Fibroblast of peridontal ligament (primary cell): ENCODE results near the gene CDON.

Experiments used
- DNase-seq: peaks from one replicate; pipeline ENCODE4 v3.0.0-alpha.2; 2010; ENCODE audit errors: extremely low read depth

Gene CDON

GRCh38 chr11:125944350-125945010 is 118.2 kb downstream of the CDON start:
- no peak for DNase-seq

DNA sequence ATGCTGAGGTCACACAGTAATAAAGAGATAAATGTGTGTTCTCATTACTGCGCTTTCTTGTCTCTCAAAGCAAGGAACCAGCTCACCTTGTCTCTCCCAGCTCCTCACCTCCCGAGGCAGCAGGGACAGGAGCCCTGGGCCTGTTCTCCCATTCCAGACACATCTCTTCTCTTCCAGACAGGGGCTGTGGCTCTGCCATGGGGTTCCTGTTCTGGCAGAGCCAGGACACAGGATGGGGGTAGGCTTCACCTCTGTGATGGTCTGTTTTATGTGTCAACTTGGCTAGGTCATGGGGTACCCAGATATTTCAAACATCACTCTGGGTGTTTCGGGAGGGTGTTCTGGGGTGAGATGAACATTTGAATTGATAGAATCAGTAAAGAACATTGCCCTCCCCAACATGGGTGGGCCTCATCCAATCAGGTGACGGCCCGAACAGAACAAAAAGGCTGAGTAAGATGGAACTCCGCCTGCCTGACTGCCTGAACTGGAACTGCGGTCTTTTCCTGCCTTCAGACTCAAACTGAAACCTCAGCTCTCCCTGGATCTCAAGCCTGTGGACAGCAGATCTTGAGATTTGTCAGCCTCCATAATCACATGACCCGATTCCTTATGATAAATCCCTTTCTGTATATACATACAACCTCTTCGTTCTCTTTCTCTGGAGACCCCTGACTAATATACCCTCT is 118.9 kb downstream of the CDON start:
- DNase-seq = no peak

DNA sequence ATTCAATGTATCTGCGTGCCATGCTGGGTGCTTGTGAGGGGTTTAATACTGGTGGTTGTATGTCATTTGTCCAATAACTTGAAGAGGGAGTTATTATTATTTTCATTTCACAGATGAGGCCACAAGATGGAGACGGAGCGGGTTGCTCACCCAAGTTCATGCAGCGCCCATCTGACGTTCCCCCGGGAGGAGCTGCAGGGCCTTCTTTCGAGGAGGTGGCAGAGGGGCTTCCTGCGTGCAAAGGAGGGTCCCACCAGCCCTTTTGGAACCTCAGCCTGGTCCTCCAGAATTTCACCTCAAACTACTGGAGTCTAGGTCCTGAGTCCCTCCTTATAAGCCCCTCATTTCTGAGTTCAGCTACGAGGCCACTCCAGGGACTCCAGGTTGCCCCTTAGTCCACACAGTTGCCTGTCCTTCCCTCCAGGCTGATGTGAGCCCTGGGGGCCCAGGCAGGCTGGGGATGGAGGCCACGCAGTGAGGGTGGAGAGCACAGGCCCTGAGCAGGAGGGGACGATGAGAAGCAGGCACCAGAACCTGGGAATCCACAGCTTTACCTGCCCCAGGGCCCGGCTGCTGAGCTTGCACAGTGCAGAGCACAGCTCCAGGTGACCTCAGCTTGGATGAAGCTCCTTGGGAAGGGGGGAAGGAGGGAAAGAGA is 119.8 kb downstream of the CDON start:
- DNase-seq = no peak

DNA sequence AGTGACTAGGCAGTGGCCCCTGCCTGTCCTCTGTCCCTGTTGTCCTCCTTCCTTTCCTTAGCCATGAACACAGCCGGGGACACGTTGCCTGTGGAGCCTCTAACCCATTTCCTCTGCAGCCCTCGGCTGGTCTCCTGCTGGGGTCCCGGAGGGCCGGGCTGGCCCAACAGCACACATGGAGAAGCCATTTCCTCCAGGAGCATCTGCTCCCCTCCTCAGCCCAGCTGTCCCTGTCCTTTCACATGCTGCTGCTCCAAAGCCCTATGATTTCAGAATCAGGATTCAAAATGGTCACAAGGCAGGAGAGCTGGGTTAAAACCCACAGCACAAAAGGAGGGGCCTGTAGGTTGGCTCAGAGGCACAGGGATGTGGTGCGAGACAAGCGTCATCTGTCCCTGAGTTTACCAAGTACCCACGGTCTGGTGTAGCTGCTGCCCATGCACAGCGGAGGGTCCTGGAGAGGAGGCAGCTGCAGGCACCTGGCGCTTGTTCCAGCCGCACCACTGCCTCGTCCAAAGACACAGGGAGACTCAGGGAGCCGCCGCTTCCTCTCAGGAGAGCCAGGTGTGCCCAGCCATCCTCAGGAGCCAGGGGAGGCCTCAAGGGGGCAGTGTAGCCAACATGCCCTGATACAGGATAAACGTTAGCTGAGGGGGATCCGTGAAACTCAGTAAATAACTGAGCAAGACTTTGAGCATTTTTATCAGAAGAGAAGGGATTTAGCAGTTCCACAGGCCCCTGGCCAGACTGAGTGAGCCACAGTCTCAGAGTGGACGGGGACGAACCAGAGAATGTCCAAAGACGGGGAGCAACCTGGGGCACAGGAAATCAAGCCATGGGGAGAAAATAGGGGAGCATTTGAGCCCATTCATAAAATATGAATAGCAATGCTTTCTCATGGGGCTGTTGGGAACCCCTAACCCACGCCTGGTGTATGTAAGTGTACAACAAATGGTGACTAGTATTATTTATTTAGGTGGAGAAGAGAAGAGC is 120.8 kb downstream of the CDON start:
- peak; percentile 8 for DNase-seq

DNA sequence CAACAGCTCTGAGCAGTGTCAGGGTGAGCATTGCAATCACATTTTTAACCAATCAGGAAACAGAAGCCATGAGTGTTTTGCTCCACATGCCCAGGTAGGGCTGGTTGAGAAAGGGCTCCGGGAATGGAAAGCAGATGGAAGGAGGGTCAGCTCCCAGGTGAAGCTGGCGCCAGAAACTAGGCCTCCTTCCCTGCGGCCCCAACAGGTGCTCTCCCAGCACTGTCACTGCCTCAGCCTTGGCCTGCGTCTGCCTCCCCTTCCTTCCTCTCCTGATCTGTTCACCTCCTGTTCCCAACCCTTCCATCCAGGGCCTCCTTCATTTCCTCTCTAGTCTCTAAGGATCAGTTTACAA is 121.4 kb downstream of the CDON start:
- DNase-seq = no peak

DNA sequence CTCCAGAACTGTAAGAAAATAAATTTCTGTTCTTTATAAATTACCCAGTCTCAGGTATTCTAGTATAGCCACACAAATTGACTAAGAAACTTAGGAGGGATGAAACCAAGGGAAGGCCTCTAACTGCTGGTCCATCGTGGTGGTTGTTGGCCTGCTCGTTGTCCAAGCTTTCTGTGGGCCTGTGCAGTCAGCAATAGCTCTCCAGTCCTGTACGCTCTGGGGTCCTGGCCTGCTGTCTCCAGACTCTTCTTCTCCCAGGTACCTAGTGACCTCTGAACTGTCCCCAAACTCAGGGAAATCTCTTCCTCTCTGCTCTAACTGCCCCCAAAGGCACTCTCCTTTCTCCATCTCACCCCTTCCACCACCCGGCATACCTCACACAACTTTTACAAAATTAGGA is 122.5 kb downstream of the CDON start:
- DNase-seq = no peak

DNA sequence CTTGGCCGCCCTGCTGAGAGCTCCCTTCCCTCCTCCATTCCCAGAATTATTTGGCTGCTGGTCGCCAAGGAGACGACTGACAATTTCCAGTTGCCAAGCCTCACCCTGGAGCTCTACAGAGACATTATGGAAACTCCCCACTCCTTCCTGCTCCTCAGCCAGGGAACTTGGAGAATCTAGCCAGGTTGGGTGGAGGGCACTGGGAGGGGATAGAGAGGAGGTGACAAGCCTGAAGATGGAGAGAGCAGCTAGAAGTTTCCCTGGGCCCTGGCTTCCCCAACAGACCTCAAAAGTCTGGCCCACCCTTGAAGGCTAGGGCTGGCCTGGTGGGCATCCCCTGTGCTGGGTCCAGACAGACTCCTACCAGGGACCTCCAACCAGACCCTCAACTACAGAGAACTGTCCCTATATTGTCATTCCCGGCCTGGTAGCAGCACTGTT is 123.6 kb downstream of the CDON start:
- no peak for DNase-seq

- no peak for DNase-seq
Measured at GRCh38 chr11:125938418-125938817, 124.2 kb downstream of the CDON start.

DNA sequence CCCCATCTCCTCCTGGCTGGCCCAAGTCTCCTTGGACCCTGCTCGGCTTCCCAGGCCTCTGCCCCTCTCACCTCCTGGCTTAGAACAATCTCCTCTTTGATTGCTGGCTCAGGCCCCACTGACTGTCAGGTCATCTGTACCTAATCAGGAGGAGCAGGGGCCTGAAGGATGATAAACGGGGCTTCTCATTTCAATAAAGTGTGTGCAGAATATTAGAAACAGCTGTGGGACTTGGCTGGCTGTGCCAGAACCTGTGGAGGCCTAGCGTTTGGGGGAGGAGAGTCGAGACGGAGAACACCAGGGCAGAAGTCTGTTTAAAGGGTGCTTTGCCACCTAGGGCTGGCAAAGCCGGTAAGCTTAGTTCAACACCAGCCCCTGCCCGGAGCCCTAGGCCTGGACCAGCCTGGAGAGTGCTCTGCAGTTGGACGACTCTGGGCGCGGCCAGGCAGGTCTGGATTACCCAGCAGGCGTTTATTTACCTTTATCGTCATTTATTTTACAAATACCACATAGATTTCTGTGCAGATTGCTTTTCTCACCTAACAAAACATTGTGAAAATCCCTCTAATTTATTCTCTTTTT is 127.0 kb downstream of the CDON start:
- peak; percentile 16 for DNase-seq

GRCh38 chr11:125935056-125935455 is 127.6 kb downstream of the CDON start:
- no peak for DNase-seq

DNA sequence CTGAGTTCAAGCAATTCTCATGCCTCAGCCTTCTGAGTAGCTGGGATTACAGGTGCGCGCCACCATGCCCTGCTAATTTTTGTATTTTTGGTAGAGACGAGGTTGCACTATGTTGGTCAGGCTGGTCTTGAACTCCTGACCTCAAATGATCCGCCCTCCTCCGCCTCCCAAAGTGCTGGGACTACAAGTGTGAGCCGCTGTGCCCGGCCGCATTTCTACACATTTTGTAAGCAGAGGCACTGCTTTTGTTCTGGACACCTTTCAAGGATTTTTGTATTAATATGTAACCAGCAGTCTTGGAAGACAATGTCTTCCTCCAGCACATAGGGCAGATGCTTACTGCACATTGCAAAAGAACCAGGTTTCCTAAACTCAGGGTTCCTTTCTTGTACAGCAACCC is 128.2 kb downstream of the CDON start:
- no peak for DNase-seq

GRCh38 chr11:125933030-125933813 is 129.4 kb downstream of the CDON start:
- DNase-seq = no peak

DNA sequence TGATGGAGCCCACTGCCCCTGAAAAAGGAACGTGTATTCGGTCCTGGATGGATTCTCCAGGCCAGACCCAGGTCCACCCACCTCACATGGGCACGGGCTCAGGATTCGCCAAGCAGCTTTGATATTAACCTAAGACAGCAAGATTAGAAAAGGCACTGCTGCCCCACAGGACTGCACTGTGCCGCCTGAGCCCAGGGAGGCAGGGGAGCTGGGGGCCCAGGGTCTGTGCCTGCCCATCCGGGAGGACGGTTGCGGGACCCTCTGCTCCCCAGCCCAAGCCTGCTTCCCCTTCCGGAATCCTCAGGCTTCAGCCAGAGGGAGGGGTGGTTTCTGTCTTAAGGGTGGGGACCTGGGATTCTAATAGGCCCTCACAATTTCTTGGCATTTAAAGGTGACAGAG is 130.4 kb downstream of the CDON start:
- no peak for DNase-seq

GRCh38 chr11:125931668-125932067 is 131.0 kb downstream of the CDON start:
- no peak for DNase-seq

- no peak for DNase-seq
Measured at GRCh38 chr11:125931116-125931515, 131.6 kb downstream of the CDON start.

DNA sequence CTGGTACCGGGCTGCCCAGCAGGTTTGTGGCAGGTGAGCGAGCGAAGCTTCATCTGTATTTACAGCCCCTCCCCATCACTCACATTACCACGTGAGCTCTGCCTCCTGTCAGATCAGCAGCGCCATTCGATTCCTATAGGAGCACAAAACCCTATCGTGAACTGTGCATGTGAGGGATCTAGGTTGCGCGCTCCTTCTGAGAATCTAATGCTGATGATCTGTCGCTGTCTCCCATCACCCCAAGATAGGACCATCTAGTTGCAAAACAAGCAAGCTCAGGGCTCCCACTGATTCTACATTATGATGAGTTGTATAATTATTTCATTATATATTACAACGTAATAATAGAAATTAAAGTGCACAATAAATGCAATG is 132.6 kb downstream of the CDON start:
- no peak for DNase-seq

DNA sequence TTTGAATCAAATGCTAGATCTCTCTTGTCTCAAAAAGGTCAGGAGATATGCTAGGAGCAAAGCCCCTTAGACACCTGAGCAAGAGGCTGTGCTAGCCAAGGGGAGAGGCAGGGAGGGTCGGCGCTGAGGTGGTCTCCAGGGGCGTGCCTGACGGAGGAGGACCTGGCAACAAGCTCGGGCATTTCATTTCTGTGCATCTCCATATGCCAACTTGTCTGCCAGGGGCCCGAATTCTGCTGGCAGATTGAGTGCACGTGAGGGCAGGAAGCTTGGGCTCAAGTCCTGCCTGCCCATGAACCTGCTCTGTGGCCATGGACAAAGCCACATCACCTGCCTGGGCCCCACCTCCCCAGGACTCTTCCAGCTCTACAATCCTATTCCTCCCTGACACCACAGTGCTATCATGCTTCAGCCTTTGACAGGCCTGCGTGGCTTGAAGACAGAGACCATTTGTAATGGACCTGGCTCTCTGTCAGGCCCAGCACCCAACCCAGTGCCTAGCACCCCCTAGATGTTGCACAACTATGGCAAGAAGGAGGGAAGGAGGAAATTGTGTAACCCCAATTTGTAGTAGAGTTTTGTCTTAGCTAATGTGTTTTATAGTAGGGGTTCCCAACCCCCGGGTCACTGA is 133.1 kb downstream of the CDON start:
- DNase-seq = no peak

GRCh38 chr11:125926682-125927081 is 136.0 kb downstream of the CDON start:
- no peak for DNase-seq

DNA sequence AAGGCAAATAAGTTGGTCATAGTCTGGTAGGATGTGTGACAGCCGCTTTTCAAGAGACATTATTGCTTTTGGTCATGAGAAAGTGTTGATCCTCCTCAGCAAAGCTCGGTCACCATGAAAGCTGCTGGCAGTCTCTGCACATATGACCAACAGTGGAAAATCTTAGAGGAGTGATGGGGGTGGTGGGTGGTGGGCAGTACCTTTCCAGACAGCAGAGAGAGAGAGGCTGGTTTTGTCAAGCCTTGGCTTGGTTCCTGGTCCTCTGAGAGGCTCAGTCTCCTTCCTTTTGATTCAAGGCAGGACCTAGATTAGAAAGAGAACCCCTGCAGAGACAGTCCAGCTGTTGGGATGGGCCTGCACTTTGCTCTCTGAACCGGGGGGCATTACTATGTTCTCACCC is 136.9 kb downstream of the CDON start:
- no peak for DNase-seq

DNA sequence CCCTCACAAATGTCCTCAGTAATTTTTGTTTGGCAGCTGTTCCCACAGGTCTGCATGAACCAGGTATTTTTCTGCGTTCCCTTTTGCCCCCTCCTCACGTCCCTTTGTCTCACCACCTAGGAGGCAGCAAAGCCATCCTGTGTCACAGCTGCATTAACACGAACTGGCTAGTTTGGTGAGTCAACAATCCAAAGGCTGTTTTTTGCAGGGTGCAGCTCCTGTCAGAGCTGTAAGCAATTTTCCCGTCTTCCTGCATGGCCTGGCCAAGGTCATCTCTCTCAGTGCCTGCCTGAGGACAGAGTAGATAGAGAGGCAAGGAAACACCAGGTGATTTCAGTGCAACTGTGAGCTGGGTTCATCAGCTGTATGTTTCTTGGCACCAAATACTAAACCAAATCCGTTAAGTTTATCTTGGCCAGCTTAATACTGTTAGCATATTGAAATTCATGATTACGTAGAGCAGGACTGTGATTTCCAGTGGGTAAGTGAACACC is 137.4 kb downstream of the CDON start:
- DNase-seq = no peak
